Uterine smooth muscle cell (primary cell): ENCODE results near the gene RNF111. TPM values are rescaled to one million over a fixed set of nuclear protein-coding genes. Genes with fewer than 3 reads are reported as not detected.

Source experiments
- total RNA-seq: library from RNA; depleted of rRNA; stranded (reverse); fragments of >200 nt; gene quantifications from 2 replicates; pipeline ENCODE4 v1.2.3, GENCODE V29; 2014

Gene RNF111
- total RNA-seq: 14.2 and 14.9 TPM in 2 replicates

GRCh38 chr15:58987491-58988005 lies at the start of gene RNF111:
TSS of gene RNF111 (plus strand) at chr15:58987663. CDS start at chr15:59030823, 43,160 bp downstream.

GRCh38 chr15:59104912-59105732 lies 117.7 kb downstream of the RNF111 start, which contains the start of gene CCNB2:
TSS of gene CCNB2 (plus strand) at chr15:59105146. CDS start at chr15:59105269, 123 bp downstream.

Other genes starting within 250 kb of the RNF111 start
- gene ADAM10, start 238.0 kb upstream of the RNF111 start, total RNA-seq: 124 and 144 TPM in 2 replicates
- gene MINDY2, start 216.4 kb upstream of the RNF111 start, total RNA-seq: 19.4 and 23.6 TPM in 2 replicates
- gene SLTM, start 54.0 kb upstream of the RNF111 start, total RNA-seq: 80.7 and 99.8 TPM in 2 replicates
- gene CCNB2, start 117.5 kb downstream of the RNF111 start, total RNA-seq: 21.4 and 93.1 TPM in 2 replicates
- gene LDHAL6B, start 219.2 kb downstream of the RNF111 start, total RNA-seq: under 0.01 TPM in 1 of 2 replicates, not detected in the other